Endothelial cell of umbilical vein (primary cell): ENCODE data around the gene DPPA2. TPM values are rescaled to one million over a fixed set of nuclear protein-coding genes. Genes with fewer than 3 reads are reported as not detected.

Experiments
- BruUV-seq: library from RNA; stranded (reverse); fragments of 400-500 nt; replicated peaks from 2 replicates; lab custom pipeline; 2021; lab: Mats Ljungman, UMichigan
- CTCF ChIA-PET: fragments of 300-600, 350-600 bp; sonication (Branson Sonifier 250); formaldehyde crosslinking; loops from one replicate; lab custom pipeline; 2021; ENCODE audit warnings: antibody characterized with exemption, inconsistent platforms; lab: Charles Lee
- POLR2A ChIA-PET: fragments of 300-600, 350-600 bp; sonication (Branson Sonifier 250); formaldehyde crosslinking; loops from one replicate; lab custom pipeline; 2021; ENCODE audit warnings: antibody characterized with exemption, inconsistent platforms; lab: Charles Lee
- DNase-seq: peaks from one replicate; pipeline ENCODE4 v3.0.0-alpha.2; 2011; ENCODE audit warnings: low read depth, low spot score
- FAIRE-seq: peaks from 2 replicates; lab custom pipeline; 2011; peaks lifted over from hg19 to GRCh38; lab: Jason Lieb, UNC
- H2AFZ ChIP-seq: 2 replicates; pipeline ENCODE4 v1.6.0; 2012; ENCODE audit warnings: low read depth, low read length, control low read depth, inconsistent platforms
- H3K27ac ChIP-seq: 2 replicates; pipeline ENCODE4 v1.5.1; 2011; ENCODE audit warnings: low read depth, mild to moderate bottlenecking, control low read depth, low read length, moderate library complexity; ENCODE audit not compliant: insufficient read depth
- H3K27me3 ChIP-seq, 2 experiments: 2 replicates each; pipeline versions ENCODE4 v1.6.0 to v1.6.1; 2011; ENCODE audit warnings: low read length in 2 of 2, mixed read lengths in 1 of 2; ENCODE audit not compliant: control insufficient read depth in 2 of 2, insufficient read depth in 2 of 2
- H3K36me3 ChIP-seq, 2 experiments: 2 replicates in 1 of 2; 3 replicates in 1 of 2; pipeline ENCODE4 v1.5.1; 2011; ENCODE audit warnings: low read length in 2 of 2, mild to moderate bottlenecking in 1 of 2, moderate library complexity in 1 of 2; ENCODE audit not compliant: control insufficient read depth in 2 of 2, insufficient read depth in 2 of 2; ENCODE audit errors: extremely low read depth in 1 of 2
- H3K4me1 ChIP-seq: 3 replicates; pipeline ENCODE4 v1.5.1; 2011; ENCODE audit warnings: mild to moderate bottlenecking, low read length; ENCODE audit not compliant: control insufficient read depth, insufficient read depth; ENCODE audit errors: extremely low read depth
- H3K4me2 ChIP-seq: 2 replicates; pipeline ENCODE4 v1.6.1; 2011; ENCODE audit warnings: low read length, control low read depth, mixed read lengths; ENCODE audit not compliant: insufficient read depth
- H3K4me3 ChIP-seq, 3 experiments: fragments of 200-600 bp in 1 of 3; sonication (generic), shearing (Covaris generic) in 1 of 3; replicated peaks in 1 of 3; 2 replicates each; pipeline ENCODE4 v1.5.1; 2011 to 2016; ENCODE audit warnings: control low read depth in 3 of 3, low read length in 3 of 3, mild to moderate bottlenecking in 2 of 3, inconsistent platforms in 1 of 3, low read depth in 1 of 3, moderate library complexity in 1 of 3; ENCODE audit not compliant: insufficient read depth in 1 of 3
- H3K79me2 ChIP-seq: 2 replicates; pipeline ENCODE4 v1.6.0; 2012; ENCODE audit warnings: low read length, inconsistent platforms; ENCODE audit not compliant: control insufficient read depth, insufficient read depth
- H3K9ac ChIP-seq: replicated peaks from 2 replicates; pipeline ENCODE3; 2011; ENCODE audit warnings: low read length, control low read depth; ENCODE audit not compliant: insufficient read depth; ENCODE audit errors: extremely low read depth
- H3K9me1 ChIP-seq: replicated peaks from 3 replicates; pipeline ENCODE4 v1.6.0; 2011; ENCODE audit warnings: mild to moderate bottlenecking, low read length; ENCODE audit not compliant: control insufficient read depth, insufficient read depth; ENCODE audit errors: extremely low read depth
- H3K9me3 ChIP-seq: replicated peaks from 2 replicates; pipeline ENCODE4 v1.5.1; 2012; ENCODE audit warnings: low read length, inconsistent platforms; ENCODE audit not compliant: control insufficient read depth, insufficient read depth
- H4K20me1 ChIP-seq: replicated peaks from 2 replicates; pipeline ENCODE3; 2011; ENCODE audit warnings: mild to moderate bottlenecking, low read length; ENCODE audit not compliant: control insufficient read depth, insufficient read depth; ENCODE audit errors: extremely low read depth
- CTCF ChIP-seq, 2 donors: IDR thresholded peaks; 1 replicate in 1 of 2; 2 replicates in 1 of 2; pipeline ENCODE4 v1.5.1; 2011; ENCODE audit warnings: low read length in 2 of 2, mild to moderate bottlenecking in 2 of 2, moderate library complexity in 2 of 2, control low read depth in 1 of 2, inconsistent platforms in 1 of 2, low read depth in 1 of 2; ENCODE audit not compliant: insufficient read depth in 1 of 2; ENCODE audit errors: extremely low read depth in 1 of 2
- EZH2 ChIP-seq: IDR thresholded peaks from 2 replicates; pipeline ENCODE4 v1.6.1; 2012; ENCODE audit warnings: borderline replicate concordance, low read depth, mild to moderate bottlenecking, moderate library complexity, low read length, inconsistent platforms; ENCODE audit not compliant: severe bottlenecking
- FOS ChIP-seq: IDR thresholded peaks from 2 replicates; pipeline ENCODE4 v1.6.1; 2011; ENCODE audit warnings: mild to moderate bottlenecking, low read length, moderate library complexity, borderline replicate concordance; ENCODE audit not compliant: insufficient read depth
- GATA2 ChIP-seq: IDR thresholded peaks from 2 replicates; pipeline ENCODE4 v1.7.0; 2011; ENCODE audit warnings: low read depth, mild to moderate bottlenecking, moderate library complexity, mixed read lengths, low read length; ENCODE audit not compliant: insufficient read length, insufficient read depth
- JUN ChIP-seq: IDR thresholded peaks from 2 replicates; pipeline ENCODE4 v1.6.1; 2011; ENCODE audit warnings: borderline replicate concordance, low read depth; ENCODE audit not compliant: insufficient read length, insufficient read depth
- MAX ChIP-seq: IDR thresholded peaks from 2 replicates; pipeline ENCODE4 v1.6.1; 2011; ENCODE audit not compliant: insufficient read depth, insufficient read length
- MYC ChIP-seq: IDR thresholded peaks from one replicate; pipeline ENCODE4 v1.6.1; 2011; ENCODE audit warnings: mild to moderate bottlenecking, low read depth, low read length
- POLR2A ChIP-seq: IDR thresholded peaks from 2 replicates; pipeline ENCODE4 v1.6.1; 2012; ENCODE audit warnings: low read depth, mild to moderate bottlenecking, control low read depth, low read length
- POLR2AphosphoS5 ChIP-seq: IDR thresholded peaks from 2 replicates; pipeline ENCODE4 v1.6.1; 2012; ENCODE audit warnings: low read depth, mild to moderate bottlenecking, control low read depth, low read length, moderate library complexity; ENCODE audit not compliant: insufficient read depth
- dilution Hi-C: fragments of 300-500 bp; cut with MboI; formaldehyde crosslinking; loops from one replicate; pipeline ENCODE4 v1.15.0; 2019; ENCODE audit warnings: low sequenced_read_pairs; ENCODE audit not compliant: extremely low pct_ligation_motif_present
- intact Hi-C: fragments of 100-400 bp; cut with micrococcal nuclease; formaldehyde crosslinking; loops from one replicate; pipeline ENCODE4 v1.10.0; 2022
- polyA plus RNA-seq, 4 experiments: library from polyadenylated mRNA; depleted of rRNA in 3 of 4; stranded (reverse) in 3 of 4; unstranded in 1 of 4; fragments of >200 nt; gene quantifications; 2 replicates each; pipeline versions ENCODE4 v1.2.1 to v1.2.3, GENCODE V29; 2011 to 2012; ENCODE audit warnings: missing spikeins in 1 of 4
- total RNA-seq: library from RNA; stranded (reverse); gene quantifications from 2 replicates; pipeline ENCODE4 v1.2.3, GENCODE V29; 2021

Gene DPPA2
- total and polyA plus RNA-seq, 2 donors (not counting 3 experiments of a cell fraction or from before 2014, with no cell fraction given): not detected

- Histone ChIP-seq H3K79me2 (no peaks in the 10 kb centered on the region), H3K36me3 (no peaks in the 10 kb centered on the region), H4K20me1 (no peaks in the 10 kb centered on the region), H3K27me3 (no peaks in the 10 kb centered on the region), H3K4me2 (no peak overlapping the region), H3K9me3 (no peaks in the 10 kb centered on the region), H3K9ac (no peak overlapping the region), H3K4me1 (no peaks in the 10 kb centered on the region), H3K27ac (no peak overlapping the region), H2AFZ (no peak overlapping the region), H3K4me3 (no peak overlapping the region), H3K9me1 (no peaks in the 10 kb centered on the region)
- DNase-seq: no peak
- no peak for TF ChIP-seq FOS
- no peak for TF ChIP-seq CTCF (IDR thresholded peaks at IDR 0.05; ENCODE audit: extremely low read depth in 1 of 2, insufficient read depth in 1 of 2, low read depth in 1 of 2, low read length in 2 of 2)
- no peak for TF ChIP-seq POLR2A
- TF ChIP-seq GATA2: no peak
- TF ChIP-seq MAX: no peak
- TF ChIP-seq POLR2AphosphoS5: no peak
- no peak for TF ChIP-seq EZH2
- no peak for TF ChIP-seq MYC
- no peak for TF ChIP-seq JUN
- no peak for FAIRE-seq
- POLR2A ChIA-PET: no interaction called here
- CTCF ChIA-PET: no interaction called here
- intact Hi-C loops: no loop called here
- BruUV-seq: no TSS peak
- dilution Hi-C loops: no loop called here
Observed at GRCh38 chr3:109269577-109270275, 46.6 kb downstream of the DPPA2 start.
